HepG2 (cell line): Measurements from ENCODE around the gene SPRED3. TPM values are rescaled to one million over a fixed set of nuclear protein-coding genes. Genes with fewer than 3 reads are reported as not detected.

Experiments used
- ARNT ChIP-seq: fragments of 450-650 bp; IDR thresholded peaks from 2 replicates; pipeline ENCODE4 v1.6.1; 2017
- ETV6 ChIP-seq: sonication (generic); formaldehyde crosslinking; conservative IDR thresholded peaks from 2 replicates; pipeline ENCODE4 v1.4.0; 2020; ENCODE audit warnings: missing genetic modification reagents
- GATA4 ChIP-seq: sonication (generic); IDR thresholded peaks from 2 replicates; pipeline ENCODE4 v1.6.1; 2016; ENCODE audit warnings: antibody characterized with exemption, low read depth, borderline replicate concordance
- MTA3 ChIP-seq: sonication (generic); formaldehyde crosslinking; IDR thresholded peaks from 2 replicates; pipeline ENCODE4 v1.4.0; 2020; ENCODE audit warnings: missing genetic modification reagents
- THYN1 ChIP-seq: sonication (generic); formaldehyde crosslinking; IDR thresholded peaks from 2 replicates; pipeline ENCODE4 v1.8.1; 2023; ENCODE audit warnings: low read depth, mild to moderate bottlenecking, moderate library complexity, missing genetic modification reagents, borderline replicate concordance
- ZNF572 ChIP-seq: sonication (generic); formaldehyde crosslinking; IDR thresholded peaks from 2 replicates; pipeline ENCODE4 v1.5.1; 2020; ENCODE audit warnings: mild to moderate bottlenecking, missing genetic modification reagents
- ZNF83 ChIP-seq: sonication (generic); formaldehyde crosslinking; IDR thresholded peaks from 2 replicates; pipeline ENCODE4 v1.4.0; 2020; ENCODE audit warnings: missing genetic modification reagents, mild to moderate bottlenecking, borderline replicate concordance
- polyA plus RNA-seq, 8 experiments: library from polyadenylated mRNA; depleted of rRNA in 3 of 8; stranded (reverse) in 7 of 8; unstranded in 1 of 8; fragments of >200 nt; fragmentation: Illumina TruSeq in 4 of 8; extraction: Trizol in 4 of 8; gene quantifications; 2 replicates each; pipeline versions ENCODE4 v1.2.1 to v1.2.3, GENCODE V29; 2011 to 2016; ENCODE audit warnings: low read depth in 4 of 8, missing spikeins in 1 of 8, mixed read lengths in 1 of 8; ENCODE audit not compliant: insufficient read depth in 1 of 8
- total RNA-seq, 5 experiments: library from RNA; depleted of rRNA; stranded (reverse); fragments of >200 nt; fragmentation: Illumina TruSeq; extraction: Trizol; gene quantifications; 2 replicates each; pipeline ENCODE4 v1.2.3, GENCODE V29; 2016; ENCODE audit warnings: low read depth in 1 of 5
- TF ChIP-seq, protein P1 (sequence below): sonication (generic); formaldehyde crosslinking; IDR thresholded peaks from 2 replicates; pipeline ENCODE4 v1.4.0; 2020; ENCODE audit warnings: missing genetic modification reagents
- TF ChIP-seq, protein P2 (sequence below): IDR thresholded peaks from 2 replicates; pipeline ENCODE4 v1.6.1; 2016; ENCODE audit warnings: control low read depth
- TF ChIP-seq, protein P3 (sequence below): sonication (generic); formaldehyde crosslinking; IDR thresholded peaks from 2 replicates; pipeline ENCODE4 v1.4.0; 2020; ENCODE audit warnings: missing genetic modification reagents, borderline replicate concordance

SPRED3 gene
- total and polyA plus RNA-seq, 2 of the 13 experiments (the other 11 are each of a cell fraction or from before 2014, with no cell fraction given): 0.15 to 0.17 TPM

DNA sequence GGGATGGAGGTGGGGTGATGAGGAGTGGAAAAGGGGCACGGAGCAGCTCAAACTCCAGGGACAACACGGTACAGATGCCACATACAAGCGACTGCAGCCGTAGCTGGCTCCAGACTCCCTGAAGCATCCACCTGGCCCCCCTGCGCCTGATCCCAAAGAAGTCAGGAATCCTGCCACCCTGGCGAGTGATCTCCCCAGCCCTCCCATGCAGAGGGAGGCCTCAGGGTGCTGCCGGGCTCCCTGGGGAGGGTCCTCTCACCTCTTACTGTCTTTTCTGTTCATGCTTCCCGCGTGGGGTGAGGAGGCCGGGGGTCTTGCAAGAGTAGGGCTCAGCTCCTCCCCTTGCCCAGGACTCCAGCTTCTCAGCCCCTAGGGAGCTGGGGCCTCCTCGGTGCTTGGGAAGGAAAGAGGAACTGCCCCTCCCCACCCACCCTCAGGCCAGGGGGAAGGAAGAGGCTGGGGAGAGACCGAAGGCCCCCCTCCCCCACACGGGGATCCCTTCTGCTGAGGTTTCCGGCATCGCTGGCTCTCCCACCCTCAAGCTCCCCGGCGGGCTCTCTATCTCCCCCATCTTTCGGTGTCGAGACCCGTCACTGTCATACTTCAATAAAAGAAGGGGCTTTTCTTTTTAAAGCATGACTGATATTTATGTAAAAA, 37.4 kb downstream of the SPRED3 start, which contains the start of gene RASGRP4 (continued):
- TF ChIP-seq, protein P1, sequence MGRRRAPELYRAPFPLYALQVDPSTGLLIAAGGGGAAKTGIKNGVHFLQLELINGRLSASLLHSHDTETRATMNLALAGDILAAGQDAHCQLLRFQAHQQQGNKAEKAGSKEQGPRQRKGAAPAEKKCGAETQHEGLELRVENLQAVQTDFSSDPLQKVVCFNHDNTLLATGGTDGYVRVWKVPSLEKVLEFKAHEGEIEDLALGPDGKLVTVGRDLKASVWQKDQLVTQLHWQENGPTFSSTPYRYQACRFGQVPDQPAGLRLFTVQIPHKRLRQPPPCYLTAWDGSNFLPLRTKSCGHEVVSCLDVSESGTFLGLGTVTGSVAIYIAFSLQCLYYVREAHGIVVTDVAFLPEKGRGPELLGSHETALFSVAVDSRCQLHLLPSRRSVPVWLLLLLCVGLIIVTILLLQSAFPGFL (CRISPR knock-in tag): no peak
- TF ChIP-seq MTA3 (CRISPR knock-in tag) (no peak), GATA4 (no peak), ETV6 (CRISPR knock-in tag) (no peak), THYN1 (no peak), ARNT (no peak), ZNF572 (no peak), ZNF83 (CRISPR knock-in tag) (no peak)
- TF ChIP-seq, protein P2, sequence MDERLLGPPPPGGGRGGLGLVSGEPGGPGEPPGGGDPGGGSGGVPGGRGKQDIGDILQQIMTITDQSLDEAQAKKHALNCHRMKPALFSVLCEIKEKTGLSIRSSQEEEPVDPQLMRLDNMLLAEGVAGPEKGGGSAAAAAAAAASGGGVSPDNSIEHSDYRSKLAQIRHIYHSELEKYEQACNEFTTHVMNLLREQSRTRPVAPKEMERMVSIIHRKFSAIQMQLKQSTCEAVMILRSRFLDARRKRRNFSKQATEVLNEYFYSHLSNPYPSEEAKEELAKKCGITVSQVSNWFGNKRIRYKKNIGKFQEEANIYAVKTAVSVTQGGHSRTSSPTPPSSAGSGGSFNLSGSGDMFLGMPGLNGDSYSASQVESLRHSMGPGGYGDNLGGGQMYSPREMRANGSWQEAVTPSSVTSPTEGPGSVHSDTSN (CRISPR knock-in tag): no peak
- TF ChIP-seq, protein P3, sequence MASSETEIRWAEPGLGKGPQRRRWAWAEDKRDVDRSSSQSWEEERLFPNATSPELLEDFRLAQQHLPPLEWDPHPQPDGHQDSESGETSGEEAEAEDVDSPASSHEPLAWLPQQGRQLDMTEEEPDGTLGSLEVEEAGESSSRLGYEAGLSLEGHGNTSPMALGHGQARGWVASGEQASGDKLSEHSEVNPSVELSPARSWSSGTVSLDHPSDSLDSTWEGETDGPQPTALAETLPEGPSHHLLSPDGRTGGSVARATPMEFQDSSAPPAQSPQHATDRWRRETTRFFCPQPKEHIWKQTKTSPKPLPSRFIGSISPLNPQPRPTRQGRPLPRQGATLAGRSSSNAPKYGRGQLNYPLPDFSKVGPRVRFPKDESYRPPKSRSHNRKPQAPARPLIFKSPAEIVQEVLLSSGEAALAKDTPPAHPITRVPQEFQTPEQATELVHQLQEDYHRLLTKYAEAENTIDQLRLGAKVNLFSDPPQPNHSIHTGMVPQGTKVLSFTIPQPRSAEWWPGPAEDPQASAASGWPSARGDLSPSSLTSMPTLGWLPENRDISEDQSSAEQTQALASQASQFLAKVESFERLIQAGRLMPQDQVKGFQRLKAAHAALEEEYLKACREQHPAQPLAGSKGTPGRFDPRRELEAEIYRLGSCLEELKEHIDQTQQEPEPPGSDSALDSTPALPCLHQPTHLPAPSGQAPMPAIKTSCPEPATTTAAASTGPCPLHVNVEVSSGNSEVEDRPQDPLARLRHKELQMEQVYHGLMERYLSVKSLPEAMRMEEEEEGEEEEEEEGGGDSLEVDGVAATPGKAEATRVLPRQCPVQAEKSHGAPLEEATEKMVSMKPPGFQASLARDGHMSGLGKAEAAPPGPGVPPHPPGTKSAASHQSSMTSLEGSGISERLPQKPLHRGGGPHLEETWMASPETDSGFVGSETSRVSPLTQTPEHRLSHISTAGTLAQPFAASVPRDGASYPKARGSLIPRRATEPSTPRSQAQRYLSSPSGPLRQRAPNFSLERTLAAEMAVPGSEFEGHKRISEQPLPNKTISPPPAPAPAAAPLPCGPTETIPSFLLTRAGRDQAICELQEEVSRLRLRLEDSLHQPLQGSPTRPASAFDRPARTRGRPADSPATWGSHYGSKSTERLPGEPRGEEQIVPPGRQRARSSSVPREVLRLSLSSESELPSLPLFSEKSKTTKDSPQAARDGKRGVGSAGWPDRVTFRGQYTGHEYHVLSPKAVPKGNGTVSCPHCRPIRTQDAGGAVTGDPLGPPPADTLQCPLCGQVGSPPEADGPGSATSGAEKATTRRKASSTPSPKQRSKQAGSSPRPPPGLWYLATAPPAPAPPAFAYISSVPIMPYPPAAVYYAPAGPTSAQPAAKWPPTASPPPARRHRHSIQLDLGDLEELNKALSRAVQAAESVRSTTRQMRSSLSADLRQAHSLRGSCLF (CRISPR knock-in tag): no peak
